Activated CD8-positive, alpha-beta T cell treated with anti-CD3 and anti-CD28 coated beads for 36 hours (primary cell): ENCODE data around the gene PTPRK. TPM values are rescaled to one million over a fixed set of nuclear protein-coding genes. Genes with fewer than 3 reads are reported as not detected.

Experiments used
- ATAC-seq: fragments of 200-7000 bp; cut with Tn5 transposase; one replicate; pipeline ENCODE4 v1.10.0; 2021; ENCODE audit warnings: mild to moderate bottlenecking, moderate library complexity
- CTCF ChIA-PET: fragments of 350-600 bp; sonication (Branson Sonifier 250); formaldehyde crosslinking; loops from one replicate; lab custom pipeline; 2021; ENCODE audit warnings: antibody characterized with exemption; lab: Charles Lee
- POLR2A ChIA-PET: fragments of 350-600 bp; sonication (Branson Sonifier 250); formaldehyde crosslinking; loops from one replicate; lab custom pipeline; 2021; ENCODE audit warnings: antibody characterized with exemption; lab: Charles Lee
- DNase-seq: peaks from one replicate; pipeline ENCODE4 v3.0.0-alpha.2; 2020
- H3K27ac Mint-ChIP-seq: one replicate; pipeline ENCODE4 v1.8.0; 2021; ENCODE audit warnings: mild to moderate bottlenecking, mixed read lengths
- H3K27me3 Mint-ChIP-seq: one replicate; pipeline ENCODE4 v1.8.0; 2021; ENCODE audit warnings: mixed read lengths
- H3K36me3 Mint-ChIP-seq: one replicate; pipeline ENCODE4 v1.8.0; 2021; ENCODE audit warnings: low read depth, mixed read lengths
- H3K4me1 Mint-ChIP-seq: one replicate; pipeline ENCODE4 v1.8.0; 2021; ENCODE audit warnings: low read depth, mixed read lengths
- H3K4me3 Mint-ChIP-seq: one replicate; pipeline ENCODE4 v1.8.0; 2021; ENCODE audit warnings: mild to moderate bottlenecking, moderate library complexity, mixed read lengths
- H3K9me3 Mint-ChIP-seq: one replicate; pipeline ENCODE4 v1.8.0; 2021; ENCODE audit warnings: mixed read lengths
- intact Hi-C: fragments of 100-400 bp; cut with micrococcal nuclease; formaldehyde crosslinking; loops from one replicate; pipeline ENCODE4 v1.10.0; 2022
- total RNA-seq, 2 experiments: library from RNA; stranded (reverse); gene quantifications; one replicate each; pipeline ENCODE4 v1.2.3, GENCODE V29; 2021
- TF ChIP-seq, protein P1 (sequence below): fragments of 200-600 bp; IDR thresholded peaks from one replicate; pipeline ENCODE4 v1.8.0; 2022; ENCODE audit warnings: antibody characterized with exemption, mild to moderate bottlenecking

The PTPRK gene
- total RNA-seq, 2 experiments from 2014 or later: 7.7 to 8.9 TPM

- ChIA-PET POLR2A (no interaction called here), CTCF (no interaction called here)
- Mint-ChIP-seq H3K27ac (peak overlapping the region; percentile 21), H3K36me3 (no peaks in the 10 kb centered on the region), H3K9me3 (peaks cover 2% of the 10 kb centered on the region), H3K4me1 (peaks cover 26% of the 10 kb centered on the region), H3K4me3 (no peak overlapping the region), H3K27me3 (no peaks in the 10 kb centered on the region)
- intact Hi-C loops: loop anchor here (10.0 kb wide), 2 partner anchors 278 to 398 kb away; no protein-coding TSS in a partner anchor
- peak; percentile 83 for ATAC-seq
- DNase-seq: peak; percentile 59
- TF ChIP-seq, protein P1, sequence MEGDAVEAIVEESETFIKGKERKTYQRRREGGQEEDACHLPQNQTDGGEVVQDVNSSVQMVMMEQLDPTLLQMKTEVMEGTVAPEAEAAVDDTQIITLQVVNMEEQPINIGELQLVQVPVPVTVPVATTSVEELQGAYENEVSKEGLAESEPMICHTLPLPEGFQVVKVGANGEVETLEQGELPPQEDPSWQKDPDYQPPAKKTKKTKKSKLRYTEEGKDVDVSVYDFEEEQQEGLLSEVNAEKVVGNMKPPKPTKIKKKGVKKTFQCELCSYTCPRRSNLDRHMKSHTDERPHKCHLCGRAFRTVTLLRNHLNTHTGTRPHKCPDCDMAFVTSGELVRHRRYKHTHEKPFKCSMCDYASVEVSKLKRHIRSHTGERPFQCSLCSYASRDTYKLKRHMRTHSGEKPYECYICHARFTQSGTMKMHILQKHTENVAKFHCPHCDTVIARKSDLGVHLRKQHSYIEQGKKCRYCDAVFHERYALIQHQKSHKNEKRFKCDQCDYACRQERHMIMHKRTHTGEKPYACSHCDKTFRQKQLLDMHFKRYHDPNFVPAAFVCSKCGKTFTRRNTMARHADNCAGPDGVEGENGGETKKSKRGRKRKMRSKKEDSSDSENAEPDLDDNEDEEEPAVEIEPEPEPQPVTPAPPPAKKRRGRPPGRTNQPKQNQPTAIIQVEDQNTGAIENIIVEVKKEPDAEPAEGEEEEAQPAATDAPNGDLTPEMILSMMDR: no peak
Observed at GRCh38 chr6:128252341-128253176, 267.8 kb downstream of the PTPRK start.

- no peaks in the 10 kb centered on the region for H3K36me3 Mint-ChIP-seq
- CTCF ChIA-PET: no interaction called here
- DNase-seq: no peak
- peaks cover 26% of the 10 kb centered on the region for H3K4me1 Mint-ChIP-seq
- H3K27ac Mint-ChIP-seq: no peak overlapping the region
- TF ChIP-seq, protein P1: no peak
- peaks cover 2% of the 10 kb centered on the region for H3K9me3 Mint-ChIP-seq
- POLR2A ChIA-PET: no interaction called here
- no peak for ATAC-seq
- H3K27me3 Mint-ChIP-seq: no peaks in the 10 kb centered on the region
- no peak overlapping the region for H3K4me3 Mint-ChIP-seq
- intact Hi-C loops: loop anchor here (10.0 kb wide), 2 partner anchors 277 to 397 kb away; no protein-coding TSS in a partner anchor
Observed at GRCh38 chr6:128251445-128252340, 268.7 kb downstream of the PTPRK start.

DNA sequence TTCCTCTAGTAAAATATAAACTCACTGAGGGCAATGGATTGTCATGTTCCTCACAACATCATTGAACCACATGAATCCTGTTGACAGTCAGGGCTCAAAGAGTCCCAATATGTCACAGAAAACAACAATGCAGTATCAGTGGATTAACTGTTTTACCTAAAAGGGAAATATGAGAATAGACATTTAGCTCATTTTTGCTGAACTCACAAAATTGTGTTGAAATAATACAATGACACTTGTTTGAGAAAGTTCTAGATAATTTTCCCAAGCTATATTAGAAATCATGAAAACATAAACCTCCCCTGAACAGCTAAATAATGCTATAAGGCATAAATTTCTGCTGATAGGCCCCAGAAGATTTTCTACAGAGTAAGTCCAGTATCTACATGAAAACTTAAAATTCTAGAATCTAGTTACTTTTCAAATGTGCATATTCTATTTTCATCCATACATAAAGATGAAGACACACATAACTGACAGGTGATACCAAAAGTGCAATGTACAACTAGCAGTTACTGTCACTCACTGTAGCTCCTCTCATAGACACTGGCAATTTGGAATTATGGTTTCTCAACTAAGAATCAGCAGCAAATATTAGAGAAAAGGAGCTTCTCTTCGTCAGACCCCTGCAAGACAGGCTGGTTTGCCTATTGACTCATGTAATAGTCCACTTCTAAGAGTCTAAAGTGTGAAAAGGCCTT is 269.9 kb downstream of the PTPRK start:
- Mint-ChIP-seq H3K36me3 (no peaks in the 10 kb centered on the region), H3K27me3 (no peaks in the 10 kb centered on the region), H3K4me1 (peaks cover 26% of the 10 kb centered on the region), H3K9me3 (peaks cover 2% of the 10 kb centered on the region), H3K27ac (no peak overlapping the region), H3K4me3 (no peak overlapping the region)
- POLR2A ChIA-PET: interaction anchor here (0.7 kb wide), 1 partner anchor 342 kb away, joined by 3 read pairs; no protein-coding TSS in a partner anchor
- TF ChIP-seq, protein P1: no peak
- no peak for DNase-seq
- intact Hi-C loops: loop anchor here (10.0 kb wide), 2 partner anchors 276 to 396 kb away; no protein-coding TSS in a partner anchor
- ATAC-seq: no peak
- CTCF ChIA-PET: no interaction called here

DNA sequence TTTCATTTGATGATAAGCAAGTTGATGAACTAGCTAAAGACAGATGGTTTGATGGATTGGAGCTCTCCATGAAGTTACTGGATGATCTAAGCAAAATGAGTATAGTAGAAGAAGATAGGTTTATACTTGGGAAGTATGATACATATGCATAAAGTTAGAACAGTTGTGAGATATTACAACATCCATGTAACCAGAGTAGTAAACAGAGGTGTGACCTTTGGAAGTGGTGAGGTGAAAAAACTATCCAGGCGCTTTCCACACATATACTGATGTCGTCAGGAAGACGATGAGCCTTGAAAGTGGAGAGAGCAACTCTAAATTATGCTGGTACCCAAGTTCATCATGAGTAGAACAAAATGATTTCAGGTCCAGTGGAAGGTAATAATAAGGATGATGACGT is 271.0 kb downstream of the PTPRK start:
- Mint-ChIP-seq H3K27ac (no peak overlapping the region), H3K9me3 (peaks cover 2% of the 10 kb centered on the region), H3K27me3 (no peaks in the 10 kb centered on the region), H3K4me1 (peaks cover 31% of the 10 kb centered on the region), H3K4me3 (no peak overlapping the region), H3K36me3 (no peaks in the 10 kb centered on the region)
- CTCF ChIA-PET: no interaction called here
- ATAC-seq (no peak), DNase-seq (no peak)
- TF ChIP-seq, protein P1: no peak
- intact Hi-C loops: no loop called here
- POLR2A ChIA-PET: interaction anchor here (0.7 kb wide), 1 partner anchor 341 kb away, joined by 3 read pairs; no protein-coding TSS in a partner anchor
